GM23338 (cell line): ENCODE results near the gene LRRC27. TPM values are rescaled to one million over a fixed set of nuclear protein-coding genes. Genes with fewer than 3 reads are reported as not detected.

ENCODE experiments used
- ATAC-seq: fragments of 200-7000 bp; cut with Tn5 transposase; 3 replicates; pipeline ENCODE4 v1.9.1; 2020
- DNase-seq: peaks from one replicate; pipeline ENCODE4 v3.0.0-alpha.2; 2015; ENCODE audit warnings: low spot score
- H2AFZ ChIP-seq: fragments of 200-600 bp; sonication (generic); 2 replicates; pipeline ENCODE4 v1.8.0; 2016; ENCODE audit warnings: antibody characterized with exemption, mild to moderate bottlenecking, moderate library complexity
- H3F3A ChIP-seq: fragments of 200-600 bp; sonication (generic); replicated peaks from 2 replicates; pipeline ENCODE4 v1.8.0; 2017; ENCODE audit warnings: antibody characterized with exemption, mixed run types, low read depth
- H3K27ac ChIP-seq: fragments of 200-600 bp; sonication (generic); 2 replicates; pipeline ENCODE4 v1.6.1; 2016; ENCODE audit warnings: low read depth
- H3K27me3 ChIP-seq: fragments of 200-600 bp; sonication (generic); 2 replicates; pipeline ENCODE4 v1.8.0; 2016; ENCODE audit warnings: mild to moderate bottlenecking, mixed run types, moderate library complexity; ENCODE audit not compliant: insufficient read depth
- H3K36me3 ChIP-seq: fragments of 200-600 bp; sonication (generic); 2 replicates; pipeline ENCODE4 v1.8.0; 2016; ENCODE audit warnings: mild to moderate bottlenecking; ENCODE audit not compliant: insufficient read depth
- H3K4me1 ChIP-seq: fragments of 200-600 bp; sonication (generic); 2 replicates; pipeline ENCODE4 v1.8.0; 2016; ENCODE audit warnings: mild to moderate bottlenecking, moderate library complexity; ENCODE audit not compliant: insufficient read depth
- H3K4me2 ChIP-seq: fragments of 200-600 bp; sonication (generic); 2 replicates; pipeline ENCODE4 v1.7.1; 2017; ENCODE audit warnings: mixed run types
- H3K4me3 ChIP-seq: fragments of 200-600 bp; sonication (generic); 2 replicates; pipeline ENCODE4 v1.6.1; 2016; ENCODE audit warnings: mixed run types
- H3K79me2 ChIP-seq: fragments of 200-600 bp; sonication (generic); replicated peaks from 2 replicates; pipeline ENCODE4 v1.8.0; 2017; ENCODE audit warnings: mild to moderate bottlenecking; ENCODE audit not compliant: insufficient read depth
- H3K9me2 ChIP-seq: fragments of 200-600 bp; sonication (generic); 2 replicates; pipeline ENCODE4 v1.8.0; 2017; ENCODE audit not compliant: insufficient read depth
- H4K20me1 ChIP-seq: fragments of 200-600 bp; sonication (generic); replicated peaks from 2 replicates; pipeline ENCODE4 v1.8.0; 2017; ENCODE audit warnings: mild to moderate bottlenecking; ENCODE audit not compliant: insufficient read depth
- H3K27ac Mint-ChIP-seq: 2 replicates; pipeline ENCODE4 v1.8.0; 2020; ENCODE audit warnings: inconsistent platforms, mild to moderate bottlenecking, moderate library complexity, mixed read lengths
- H3K27me3 Mint-ChIP-seq: 3 replicates; pipeline ENCODE4 v1.8.0; 2022; ENCODE audit warnings: low read depth, mild to moderate bottlenecking, moderate library complexity, mixed read lengths, inconsistent platforms; ENCODE audit not compliant: insufficient read depth, poor library complexity
- H3K36me3 Mint-ChIP-seq: 3 replicates; pipeline ENCODE4 v1.8.0; 2021; ENCODE audit warnings: low read depth, mild to moderate bottlenecking, inconsistent platforms, moderate library complexity, mixed read lengths
- H3K4me1 Mint-ChIP-seq: 3 replicates; pipeline ENCODE4 v1.8.0; 2020; ENCODE audit warnings: mild to moderate bottlenecking, inconsistent platforms, mixed read lengths
- H3K4me3 Mint-ChIP-seq: 3 replicates; pipeline ENCODE4 v1.8.0; 2021; ENCODE audit warnings: moderate library complexity, mild to moderate bottlenecking, inconsistent platforms, mixed read lengths
- H3K9me3 Mint-ChIP-seq: 3 replicates; pipeline ENCODE4 v1.8.0; 2020; ENCODE audit warnings: moderate library complexity, mild to moderate bottlenecking, inconsistent platforms, mixed read lengths
- CREB1 ChIP-seq: fragments of 250-450 bp; sonication (Bioruptor Pico); IDR thresholded peaks from 2 replicates; pipeline ENCODE4 v1.5.0; 2020; ENCODE audit warnings: low read depth, mild to moderate bottlenecking, moderate library complexity
- CTCF ChIP-seq, 2 experiments: fragments of 200-600 bp in 1 of 2; sonication (generic) in 1 of 2; conservative IDR thresholded peaks; 2 replicates each; pipeline versions ENCODE4 v1.5.1 to v1.6.1; 2016 to 2017; ENCODE audit warnings: antibody characterized with exemption in 2 of 2, low read depth in 2 of 2, mild to moderate bottlenecking in 2 of 2, moderate library complexity in 1 of 2
- ETS1 ChIP-seq: IDR thresholded peaks from 2 replicates; pipeline ENCODE4 v1.6.1; 2016; ENCODE audit warnings: antibody characterized with exemption
- EZH2 ChIP-seq: fragments of 200-600 bp; sonication (generic); IDR thresholded peaks from one replicate; pipeline ENCODE4 v1.8.0; 2017; ENCODE audit warnings: antibody characterized with exemption, mild to moderate bottlenecking, low read depth; ENCODE audit not compliant: unreplicated experiment
- EZH2phosphoT487 ChIP-seq: fragments of 200-600 bp; sonication (generic); IDR thresholded peaks from one replicate; pipeline ENCODE4 v1.8.1; 2018; ENCODE audit warnings: antibody characterized with exemption; ENCODE audit not compliant: unreplicated experiment
- JUNB ChIP-seq: IDR thresholded peaks from one replicate; pipeline ENCODE4 v1.6.1; 2016; ENCODE audit warnings: antibody characterized with exemption; ENCODE audit not compliant: unreplicated experiment
- NANOG ChIP-seq: IDR thresholded peaks from 2 replicates; pipeline ENCODE4 v1.6.1; 2016; ENCODE audit warnings: antibody characterized with exemption, borderline replicate concordance
- POLR2AphosphoS5 ChIP-seq: IDR thresholded peaks from 2 replicates; pipeline ENCODE4 v1.6.1; 2016; ENCODE audit warnings: antibody characterized with exemption, low read depth
- REST ChIP-seq: IDR thresholded peaks from one replicate; pipeline ENCODE4 v1.6.1; 2018; ENCODE audit warnings: antibody characterized with exemption; ENCODE audit not compliant: unreplicated experiment
- STAT1 ChIP-seq: IDR thresholded peaks from one replicate; pipeline ENCODE4 v1.6.1; 2016; ENCODE audit warnings: antibody characterized with exemption; ENCODE audit not compliant: unreplicated experiment
- ZNF114 ChIP-seq: fragments of 250-450 bp; sonication (Bioruptor Pico); IDR thresholded peaks from 2 replicates; pipeline ENCODE4 v1.5.0; 2020; ENCODE audit warnings: mild to moderate bottlenecking, moderate library complexity
- ZNF331 ChIP-seq: fragments of 250-450 bp; sonication (Bioruptor Pico); IDR thresholded peaks from 2 replicates; pipeline ENCODE4 v1.5.0; 2020; ENCODE audit warnings: low read depth, mild to moderate bottlenecking, moderate library complexity
- ZNF462 ChIP-seq: fragments of 250-450 bp; sonication (Bioruptor Pico); IDR thresholded peaks from 2 replicates; pipeline ENCODE4 v1.5.0; 2020; ENCODE audit warnings: mild to moderate bottlenecking, moderate library complexity
- polyA plus RNA-seq: library from polyadenylated mRNA; unstranded; fragments of >200 nt; fragmentation: Nextera tagmentation; extraction: Ambion mirVana; gene quantifications from 2 replicates; pipeline ENCODE4 v1.2.1, GENCODE V29; 2016
- total RNA-seq: library from RNA; depleted of rRNA; stranded (reverse); fragments of >200 nt; shearing (Covaris generic); gene quantifications from 2 replicates; pipeline ENCODE4 v1.2.3, GENCODE V29; 2014

The LRRC27 gene
- total and polyA plus RNA-seq, 2 experiments from 2014 or later = 2.9 to 3.5 TPM

GRCh38 chr10:132306343-132306685 is 25.7 kb upstream of the LRRC27 start:
- no peaks in the 10 kb centered on the region for H3K79me2 ChIP-seq
- H3K9me2 ChIP-seq = no peaks in the 10 kb centered on the region
- no peak for DNase-seq
- H2AFZ ChIP-seq = no peak overlapping the region
- no peak overlapping the region for H3K27ac ChIP-seq
- H3K9me3 Mint-ChIP-seq = peaks cover 23% of the 10 kb centered on the region
- H3K4me2 ChIP-seq = peak overlapping the region; percentile 81
- ATAC-seq = no peak
- H3K4me3 Mint-ChIP-seq = peak overlapping the region; percentile 87; the same call in 2 of the 3 replicates
- peak overlapping the region; percentile 62; the same call in 1 of the 2 replicates for H3K4me3 ChIP-seq
- no peaks in the 10 kb centered on the region for H3F3A ChIP-seq
- no peak overlapping the region for H3K27ac Mint-ChIP-seq
- H3K36me3 ChIP-seq = peaks cover 4% of the 10 kb centered on the region; the same call in 1 of the 2 replicates
- H3K27me3 Mint-ChIP-seq = peaks cover 38% of the 10 kb centered on the region
- H3K36me3 Mint-ChIP-seq = peaks cover 17% of the 10 kb centered on the region
- H4K20me1 ChIP-seq = no peaks in the 10 kb centered on the region
- H3K27me3 ChIP-seq = peaks cover 42% of the 10 kb centered on the region
- H3K4me1 ChIP-seq = no peaks in the 10 kb centered on the region; the same call in 1 of the 2 replicates
- TF ChIP-seq JUNB (no peak), NANOG (no peak), ZNF114 (no peak), STAT1 (no peak), REST (no peak), POLR2AphosphoS5 (no peak), CTCF (conservative IDR thresholded peaks at IDR 0.05; ENCODE audit: low read depth in 2 of 2) (no peak), EZH2phosphoT487 (no peak), ZNF331 (CRISPR knock-in tag) (no peak), ZNF462 (CRISPR knock-in tag) (no peak), EZH2 (no peak), CREB1 (CRISPR knock-in tag) (no peak), ETS1 (no peak)
- peaks cover 15% of the 10 kb centered on the region for H3K4me1 Mint-ChIP-seq
